H9 (cell line): ENCODE results near the gene SYF2. TPM values are rescaled to one million over a fixed set of nuclear protein-coding genes. Genes with fewer than 3 reads are reported as not detected.

ENCODE experiments used
- DNase-seq: peaks from one replicate; pipeline ENCODE4 v3.0.0-alpha.2; 2017
- H2AFZ ChIP-seq: one replicate; pipeline ENCODE4 v1.6.1; 2013; ENCODE audit warnings: mild to moderate bottlenecking, low read length, control low read depth, moderate library complexity
- H2AK5ac ChIP-seq: 2 replicates; pipeline ENCODE4 v1.6.1; 2013; ENCODE audit warnings: low read length, control low read depth, mixed read lengths; ENCODE audit not compliant: insufficient read length
- H2BK120ac ChIP-seq: one replicate; pipeline ENCODE4 v1.6.1; 2013; ENCODE audit warnings: low read depth, mild to moderate bottlenecking, low read length, control low read depth, inconsistent platforms; ENCODE audit not compliant: poor library complexity, severe bottlenecking
- H2BK12ac ChIP-seq: 2 replicates; pipeline ENCODE4 v1.6.1; 2013; ENCODE audit warnings: low read length, control low read depth, mixed read lengths, low read depth; ENCODE audit not compliant: insufficient read length
- H2BK15ac ChIP-seq: 2 replicates; pipeline ENCODE4 v1.6.1; 2013; ENCODE audit warnings: low read depth, low read length, control low read depth
- H2BK20ac ChIP-seq: one replicate; pipeline ENCODE4 v1.6.1; 2013; ENCODE audit warnings: low read depth, mild to moderate bottlenecking, low read length, control low read depth, inconsistent platforms; ENCODE audit not compliant: poor library complexity, severe bottlenecking
- H2BK5ac ChIP-seq: 2 replicates; pipeline ENCODE4 v1.6.1; 2013; ENCODE audit warnings: low read length, control low read depth, mixed read lengths; ENCODE audit not compliant: insufficient read length
- H3K14ac ChIP-seq: 2 replicates; pipeline ENCODE4 v1.6.1; 2013; ENCODE audit warnings: low read length, control low read depth; ENCODE audit not compliant: insufficient read depth
- H3K18ac ChIP-seq: 2 replicates; pipeline ENCODE4 v1.6.1; 2013; ENCODE audit warnings: low read depth, mild to moderate bottlenecking, mixed read lengths, low read length, control low read depth; ENCODE audit not compliant: insufficient read length
- H3K23ac ChIP-seq: 2 replicates; pipeline ENCODE4 v1.6.1; 2013; ENCODE audit warnings: low read length, control low read depth, mixed read lengths, low read depth; ENCODE audit not compliant: insufficient read length
- H3K23me2 ChIP-seq: 2 replicates; pipeline ENCODE4 v1.6.1; 2013; ENCODE audit warnings: low read depth, mild to moderate bottlenecking, mixed read lengths, low read length, control low read depth; ENCODE audit not compliant: insufficient read length, poor library complexity, severe bottlenecking
- H3K27ac ChIP-seq: 2 replicates; pipeline ENCODE4 v1.5.1; 2013; ENCODE audit warnings: low read length, control low read depth, mixed read lengths, low read depth; ENCODE audit not compliant: insufficient read length
- H3K27me3 ChIP-seq: 2 replicates; pipeline ENCODE4 v1.6.1; 2013; ENCODE audit warnings: low read length, control low read depth, inconsistent platforms; ENCODE audit not compliant: insufficient read depth
- H3K4ac ChIP-seq: 2 replicates; pipeline ENCODE4 v1.6.1; 2013; ENCODE audit warnings: low read depth, mild to moderate bottlenecking, control low read depth, inconsistent platforms, low read length, moderate library complexity
- H3K4me1 ChIP-seq: 2 replicates; pipeline ENCODE4 v1.6.1; 2013; ENCODE audit warnings: low read length, control low read depth, inconsistent platforms; ENCODE audit not compliant: insufficient read depth
- H3K4me2 ChIP-seq: 2 replicates; pipeline ENCODE4 v1.6.1; 2013; ENCODE audit warnings: low read length, control low read depth, mixed read lengths; ENCODE audit not compliant: insufficient read length, insufficient read depth
- H3K56ac ChIP-seq: 2 replicates; pipeline ENCODE4 v1.6.1; 2013; ENCODE audit warnings: low read depth, mild to moderate bottlenecking, mixed read lengths, low read length, control low read depth; ENCODE audit not compliant: insufficient read length
- H3K79me1 ChIP-seq: 2 replicates; pipeline ENCODE4 v1.6.1; 2013; ENCODE audit warnings: low read depth, mild to moderate bottlenecking, moderate library complexity, low read length, control low read depth, inconsistent platforms; ENCODE audit not compliant: insufficient read depth, poor library complexity, severe bottlenecking
- H3K79me2 ChIP-seq: 2 replicates; pipeline ENCODE4 v1.6.1; 2013; ENCODE audit warnings: low read length, control low read depth, inconsistent platforms; ENCODE audit not compliant: insufficient read depth
- H3K9ac ChIP-seq: 2 replicates; pipeline ENCODE4 v1.6.1; 2013; ENCODE audit warnings: low read length, control low read depth, mixed read lengths; ENCODE audit not compliant: insufficient read length; ENCODE audit errors: extremely low read depth
- H3K9me3 ChIP-seq: one replicate; pipeline ENCODE4 v1.6.1; 2013; ENCODE audit warnings: low read depth, low read length, inconsistent platforms; ENCODE audit not compliant: control insufficient read depth
- H3T11ph ChIP-seq: one replicate; pipeline ENCODE4 v1.6.1; 2013; ENCODE audit warnings: mild to moderate bottlenecking, low read length, control low read depth, inconsistent platforms
- H4K20me1 ChIP-seq: one replicate; pipeline ENCODE4 v1.6.1; 2013; ENCODE audit not compliant: control insufficient read depth, insufficient read length, insufficient read depth
- H4K5ac ChIP-seq: 2 replicates; pipeline ENCODE4 v1.6.1; 2013; ENCODE audit warnings: low read depth, mild to moderate bottlenecking, mixed read lengths, low read length, control low read depth; ENCODE audit not compliant: insufficient read length
- H4K8ac ChIP-seq: replicated peaks from 2 replicates; pipeline ENCODE4 v1.6.1; 2013; ENCODE audit warnings: low read length, control low read depth, mixed read lengths, low read depth; ENCODE audit not compliant: insufficient read length
- H4K91ac ChIP-seq: 2 replicates; pipeline ENCODE4 v1.6.1; 2013; ENCODE audit warnings: low read depth, mild to moderate bottlenecking, moderate library complexity, mixed read lengths, low read length, control low read depth; ENCODE audit not compliant: insufficient read length
- H3K27ac Mint-ChIP-seq, 3 experiments: 2 replicates in 2 of 3; 3 replicates in 1 of 3; pipeline ENCODE4 v1.8.0; 2020 to 2021; ENCODE audit warnings: mixed read lengths in 3 of 3, mild to moderate bottlenecking in 1 of 3, moderate library complexity in 1 of 3
- H3K27me3 Mint-ChIP-seq: 2 replicates; pipeline ENCODE4 v1.8.0; 2021; ENCODE audit warnings: low read depth, mild to moderate bottlenecking, moderate library complexity, mixed read lengths
- H3K36me3 Mint-ChIP-seq, 3 experiments: 2 replicates in 2 of 3; 3 replicates in 1 of 3; pipeline ENCODE4 v1.8.0; 2020 to 2021; ENCODE audit warnings: low read depth in 3 of 3, mixed read lengths in 3 of 3; ENCODE audit not compliant: insufficient read depth in 1 of 3
- H3K4me1 Mint-ChIP-seq, 2 experiments: 2 replicates each; pipeline ENCODE4 v1.8.0; 2020; ENCODE audit warnings: mixed read lengths in 2 of 2
- H3K4me3 Mint-ChIP-seq, 2 experiments: 2 replicates in 1 of 2; 3 replicates in 1 of 2; pipeline ENCODE4 v1.8.0; 2020 to 2021; ENCODE audit warnings: mild to moderate bottlenecking in 2 of 2, mixed read lengths in 2 of 2, moderate library complexity in 1 of 2
- H3K9me3 Mint-ChIP-seq, 2 experiments: 2 replicates in 1 of 2; 3 replicates in 1 of 2; pipeline ENCODE4 v1.8.0; 2020; ENCODE audit warnings: mild to moderate bottlenecking in 2 of 2, mixed read lengths in 2 of 2, moderate library complexity in 1 of 2
- WGBS: extraction: QIAGEN DNeasy Blood & Tissue Kit; methylation state at CpG from one replicate; pipeline ENCODE4 v1.1.7; 2013; ENCODE audit warnings: missing lambda C conversion rate, low lambda C conversion rate, mixed read lengths; ENCODE audit not compliant: insufficient read length; ENCODE audit errors: extremely low coverage; 5-methylcytosine and 5-hydroxymethylcytosine counted together
- total RNA-seq: library from RNA; stranded (reverse); gene quantifications from 2 replicates; pipeline ENCODE4 v1.2.1, GENCODE V29; 2021
- TF ChIP-seq, protein P1 (sequence below): fragments of 200-600 bp; sonication (generic); conservative IDR thresholded peaks from 3 replicates; pipeline ENCODE4 v1.8.0; 2021; ENCODE audit warnings: antibody characterized with exemption, mild to moderate bottlenecking

SYF2 gene
- total RNA-seq, 1 experiment from 2014 or later, result 36.5 TPM

DNA sequence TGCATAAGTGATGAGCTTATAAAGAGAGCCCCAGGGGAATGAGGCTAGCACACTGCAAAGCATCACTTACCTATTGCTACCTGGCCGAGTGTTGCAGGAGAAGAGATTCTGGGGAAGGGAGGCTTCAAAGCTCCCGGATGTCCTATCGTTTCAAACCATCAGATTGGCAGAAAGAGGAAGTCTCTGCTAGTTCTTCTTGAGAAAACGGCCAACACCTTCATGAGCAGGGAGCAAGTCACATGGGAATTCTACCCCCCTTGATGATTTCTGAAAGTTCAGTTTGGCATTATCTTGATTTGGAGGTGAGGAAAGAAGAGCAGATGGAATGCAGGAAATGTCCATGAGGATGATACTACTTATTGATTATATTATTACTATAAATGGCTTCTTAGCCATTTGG, 16.2 kb downstream of the SYF2 start:
- Histone ChIP-seq H3K4me1 (no peaks in the 10 kb centered on the region), H3K18ac (no peak overlapping the region), H4K8ac (no peak overlapping the region), H3K56ac (no peak overlapping the region), H2BK15ac (no peak overlapping the region), H2BK5ac (no peak overlapping the region), H2BK12ac (no peak overlapping the region), H3K27ac (no peak overlapping the region), H3K79me1 (no peaks in the 10 kb centered on the region), H3K4me2 (no peak overlapping the region), H4K20me1 (no peaks in the 10 kb centered on the region), H4K91ac (no peak overlapping the region), H3K9ac (no peak overlapping the region), H2AK5ac (no peak overlapping the region), H3K9me3 (no peaks in the 10 kb centered on the region), H3K23me2 (no peaks in the 10 kb centered on the region), H4K5ac (no peak overlapping the region), H3K14ac (no peak overlapping the region), H3T11ph (no peak overlapping the region), H3K79me2 (no peaks in the 10 kb centered on the region), H2BK20ac (no peak overlapping the region), H3K27me3 (no peaks in the 10 kb centered on the region), H2BK120ac (no peak overlapping the region), H2AFZ (no peak overlapping the region), H3K4ac (no peak overlapping the region), H3K23ac (no peak overlapping the region)
- Mint-ChIP-seq H3K4me3 (no peak overlapping the region), H3K27me3 (no peaks in the 10 kb centered on the region), H3K36me3 (peaks cover 2 to 7% (median 5%) of the 10 kb centered on the region in 3 experiments; a peak in 4 of 7 replicates), H3K9me3 (no peaks in the 10 kb centered on the region), H3K27ac (no peak overlapping the region), H3K4me1 (no peaks in the 10 kb centered on the region; a peak in 1 of 4 replicates)
- TF ChIP-seq, protein P1, sequence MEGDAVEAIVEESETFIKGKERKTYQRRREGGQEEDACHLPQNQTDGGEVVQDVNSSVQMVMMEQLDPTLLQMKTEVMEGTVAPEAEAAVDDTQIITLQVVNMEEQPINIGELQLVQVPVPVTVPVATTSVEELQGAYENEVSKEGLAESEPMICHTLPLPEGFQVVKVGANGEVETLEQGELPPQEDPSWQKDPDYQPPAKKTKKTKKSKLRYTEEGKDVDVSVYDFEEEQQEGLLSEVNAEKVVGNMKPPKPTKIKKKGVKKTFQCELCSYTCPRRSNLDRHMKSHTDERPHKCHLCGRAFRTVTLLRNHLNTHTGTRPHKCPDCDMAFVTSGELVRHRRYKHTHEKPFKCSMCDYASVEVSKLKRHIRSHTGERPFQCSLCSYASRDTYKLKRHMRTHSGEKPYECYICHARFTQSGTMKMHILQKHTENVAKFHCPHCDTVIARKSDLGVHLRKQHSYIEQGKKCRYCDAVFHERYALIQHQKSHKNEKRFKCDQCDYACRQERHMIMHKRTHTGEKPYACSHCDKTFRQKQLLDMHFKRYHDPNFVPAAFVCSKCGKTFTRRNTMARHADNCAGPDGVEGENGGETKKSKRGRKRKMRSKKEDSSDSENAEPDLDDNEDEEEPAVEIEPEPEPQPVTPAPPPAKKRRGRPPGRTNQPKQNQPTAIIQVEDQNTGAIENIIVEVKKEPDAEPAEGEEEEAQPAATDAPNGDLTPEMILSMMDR, result no peak
- DNase-seq, result no peak
- no CpG with 5 or more reads among the region's 4 CpGs for WGBS
